HCT116 (cell line): ENCODE results near the gene PMPCB.
"Not testable (repeated sequence)": the region's sequence is repeated elsewhere in the genome, so short reads cannot be mapped to it uniquely, and the experiment has no call there.

Experiments
- CBX3 ChIP-seq: IDR thresholded peaks from 2 replicates; pipeline ENCODE4 v1.6.1; 2012; ENCODE audit warnings: low read depth
- ELF1 ChIP-seq: IDR thresholded peaks from 2 replicates; pipeline ENCODE4 v1.6.1; 2012; ENCODE audit warnings: low read depth, borderline replicate concordance
- POLR2A ChIP-seq: IDR thresholded peaks from 2 replicates; pipeline ENCODE4 v1.7.0; 2011; ENCODE audit warnings: borderline replicate concordance; ENCODE audit not compliant: insufficient read depth, insufficient read length; ENCODE audit errors: extremely low read depth
- POLR2AphosphoS5 ChIP-seq: IDR thresholded peaks from 2 replicates; pipeline ENCODE4 v1.6.1; 2011; ENCODE audit warnings: mild to moderate bottlenecking, low read depth, low read length, moderate library complexity
- ZBTB33 ChIP-seq: IDR thresholded peaks from 2 replicates; pipeline ENCODE4 v1.6.1; 2011; ENCODE audit warnings: mild to moderate bottlenecking, low read length, moderate library complexity; ENCODE audit not compliant: insufficient replicate concordance; ENCODE audit errors: extremely low read depth
- TF ChIP-seq, protein P1 (sequence below), 3 experiments: fragments of 200-600 bp in 1 of 3; sonication (generic) in 1 of 3; IDR thresholded peaks in 2 of 3; conservative IDR thresholded peaks in 1 of 3; 2 replicates each; pipeline ENCODE4 v1.5.1; 2012 to 2017; ENCODE audit warnings: low read depth in 2 of 3, low read length in 2 of 3, antibody characterized with exemption in 1 of 3, borderline replicate concordance in 1 of 3, control low read depth in 1 of 3, mild to moderate bottlenecking in 1 of 3, mixed read lengths in 1 of 3, mixed run types in 1 of 3, moderate library complexity in 1 of 3; ENCODE audit not compliant: insufficient read depth in 1 of 3

DNA sequence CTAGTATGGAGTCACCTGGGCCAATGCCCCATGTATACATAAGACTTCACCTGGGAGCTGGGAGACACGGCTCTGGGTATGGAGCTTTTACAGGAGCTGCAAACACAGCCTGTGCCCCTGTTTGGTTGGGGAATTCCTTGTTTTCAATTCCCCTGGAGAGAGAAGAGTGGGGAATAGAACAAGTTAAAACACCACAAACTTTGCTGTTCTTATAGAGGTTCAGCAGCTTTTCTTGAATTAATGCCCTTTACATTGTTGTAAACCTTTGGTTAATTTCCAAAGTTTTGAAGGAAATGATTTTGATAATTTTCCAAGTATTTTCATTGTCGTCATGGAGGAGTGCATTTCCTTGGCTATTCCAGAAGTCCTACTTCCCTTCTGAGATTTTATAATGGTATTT is 19.0 kb upstream of the PMPCB start:
- TF ChIP-seq, protein P1, sequence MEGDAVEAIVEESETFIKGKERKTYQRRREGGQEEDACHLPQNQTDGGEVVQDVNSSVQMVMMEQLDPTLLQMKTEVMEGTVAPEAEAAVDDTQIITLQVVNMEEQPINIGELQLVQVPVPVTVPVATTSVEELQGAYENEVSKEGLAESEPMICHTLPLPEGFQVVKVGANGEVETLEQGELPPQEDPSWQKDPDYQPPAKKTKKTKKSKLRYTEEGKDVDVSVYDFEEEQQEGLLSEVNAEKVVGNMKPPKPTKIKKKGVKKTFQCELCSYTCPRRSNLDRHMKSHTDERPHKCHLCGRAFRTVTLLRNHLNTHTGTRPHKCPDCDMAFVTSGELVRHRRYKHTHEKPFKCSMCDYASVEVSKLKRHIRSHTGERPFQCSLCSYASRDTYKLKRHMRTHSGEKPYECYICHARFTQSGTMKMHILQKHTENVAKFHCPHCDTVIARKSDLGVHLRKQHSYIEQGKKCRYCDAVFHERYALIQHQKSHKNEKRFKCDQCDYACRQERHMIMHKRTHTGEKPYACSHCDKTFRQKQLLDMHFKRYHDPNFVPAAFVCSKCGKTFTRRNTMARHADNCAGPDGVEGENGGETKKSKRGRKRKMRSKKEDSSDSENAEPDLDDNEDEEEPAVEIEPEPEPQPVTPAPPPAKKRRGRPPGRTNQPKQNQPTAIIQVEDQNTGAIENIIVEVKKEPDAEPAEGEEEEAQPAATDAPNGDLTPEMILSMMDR (IDR thresholded peaks at IDR 0.05 in 2 of 3, conservative IDR thresholded peaks at IDR 0.05 in 1 of 3; ENCODE audit: borderline replicate concordance in 1 of 3, insufficient read depth in 1 of 3, low read depth in 2 of 3, low read length in 2 of 3), result not testable (repeated sequence)
- TF ChIP-seq POLR2A, POLR2AphosphoS5, ZBTB33, CBX3, ELF1: not testable (repeated sequence)
